NCI-H1105 (cell line): ENCODE results near the gene ARHGEF11.

Source experiments
- DNase-seq: peaks from one replicate; lab custom pipeline; 2025; lab: John Stamatoyannopoulos, UW

The ARHGEF11 gene

DNA sequence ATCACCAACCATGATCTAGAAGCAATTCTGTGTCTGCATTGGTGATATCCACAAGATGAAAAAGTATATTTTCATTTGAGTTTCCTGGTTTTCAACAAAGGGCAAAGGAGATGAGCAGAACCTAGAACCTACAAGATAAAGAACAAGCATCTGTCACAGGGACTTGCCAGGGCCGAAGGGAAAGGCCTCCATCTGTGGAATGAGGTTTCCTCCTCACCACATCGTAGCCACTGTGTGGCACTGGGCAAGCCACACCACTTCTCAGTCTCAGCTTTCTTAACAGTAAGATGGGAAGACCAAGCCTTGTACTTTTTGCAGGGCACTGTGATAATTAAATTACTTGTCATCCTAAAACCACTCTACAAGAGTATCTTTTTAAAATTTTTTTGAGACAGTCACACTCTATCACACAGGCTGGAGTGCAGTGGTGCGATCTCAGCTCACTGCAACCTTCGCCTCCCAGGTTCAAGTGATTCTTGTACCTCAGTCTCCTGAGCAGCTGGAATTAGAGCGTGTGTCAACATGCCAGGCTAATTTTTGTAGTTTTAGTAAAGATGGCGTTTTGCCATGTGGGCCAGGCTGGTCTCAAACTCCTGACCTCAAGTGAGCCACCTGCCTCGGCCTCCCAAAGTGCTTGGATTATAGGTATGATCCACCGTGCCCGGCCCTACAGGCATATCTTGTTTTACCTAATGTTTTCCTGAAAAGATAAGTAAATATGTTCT, 45.8 kb downstream of the ARHGEF11 start:
- DNase-seq, result no peak

DNA sequence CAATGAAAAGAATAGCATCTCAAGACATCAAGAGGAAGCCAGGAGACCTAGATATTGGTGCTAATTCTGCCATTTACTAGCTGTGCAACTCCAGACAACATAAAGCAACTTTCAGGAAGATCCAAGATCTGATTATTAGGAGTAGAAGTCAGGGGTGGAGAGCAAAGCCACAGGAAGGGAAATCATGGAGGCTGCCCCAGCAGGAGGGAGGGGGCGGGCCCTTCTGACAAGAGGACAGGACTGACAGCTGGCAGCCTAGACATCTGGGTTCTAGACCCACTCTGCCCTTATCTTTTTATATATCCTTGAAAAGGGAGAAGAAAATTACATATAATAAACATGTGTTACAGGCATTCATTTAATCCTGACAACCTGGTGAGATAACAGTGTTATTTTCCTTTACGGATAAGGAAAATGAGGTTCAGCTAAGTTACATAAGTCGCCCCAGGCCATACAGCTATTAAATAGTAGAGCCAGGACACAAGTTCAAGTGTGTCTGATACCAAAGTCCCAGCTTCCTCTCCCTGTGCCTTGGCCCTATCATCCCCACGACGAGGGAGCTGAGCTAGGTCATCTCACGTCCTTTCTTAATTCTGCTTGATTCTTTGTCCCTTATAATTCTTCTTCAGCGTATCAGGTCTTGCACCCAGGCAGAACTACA, 46.6 kb downstream of the ARHGEF11 start:
- no peak for DNase-seq

DNA sequence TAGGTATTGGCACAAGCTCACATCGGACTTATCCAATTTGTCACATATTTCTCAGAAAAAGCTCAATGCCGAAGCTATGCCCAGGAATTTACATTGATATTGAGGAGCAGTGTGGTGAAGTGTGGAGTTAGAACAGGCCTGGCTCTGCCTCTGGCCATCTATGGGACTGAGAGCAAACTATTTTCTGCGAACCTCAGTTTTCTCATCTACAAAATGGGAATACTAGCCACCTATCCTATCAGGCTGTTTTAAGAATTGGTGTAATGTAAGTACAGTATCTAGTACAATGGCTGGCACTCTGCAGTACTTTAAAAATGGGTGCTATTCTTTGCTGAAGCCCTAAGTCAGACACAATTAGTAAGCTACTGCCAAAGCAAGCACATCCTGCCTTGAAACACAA, 47.2 kb downstream of the ARHGEF11 start:
- no peak for DNase-seq

DNA sequence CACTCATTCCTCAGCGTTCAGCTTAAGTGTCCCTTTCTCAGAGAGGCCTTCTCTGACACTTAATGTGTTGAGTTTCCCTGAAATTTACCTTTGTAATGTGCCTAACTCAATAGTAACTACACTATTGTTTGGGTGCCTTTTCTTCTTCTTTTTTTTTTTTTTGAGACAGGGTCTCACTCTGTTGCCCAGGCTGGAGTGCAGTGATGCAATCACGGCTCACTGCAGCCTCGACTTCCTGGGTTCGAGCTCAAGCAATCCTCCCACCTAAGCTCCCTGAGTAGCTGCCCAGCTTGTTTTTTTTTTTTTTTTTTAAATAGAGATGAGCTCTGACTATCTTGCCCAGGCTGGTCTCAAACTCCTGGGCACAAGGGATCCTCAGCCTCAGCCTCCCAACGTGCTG, 50.1 kb downstream of the ARHGEF11 start:
- no peak for DNase-seq

DNA sequence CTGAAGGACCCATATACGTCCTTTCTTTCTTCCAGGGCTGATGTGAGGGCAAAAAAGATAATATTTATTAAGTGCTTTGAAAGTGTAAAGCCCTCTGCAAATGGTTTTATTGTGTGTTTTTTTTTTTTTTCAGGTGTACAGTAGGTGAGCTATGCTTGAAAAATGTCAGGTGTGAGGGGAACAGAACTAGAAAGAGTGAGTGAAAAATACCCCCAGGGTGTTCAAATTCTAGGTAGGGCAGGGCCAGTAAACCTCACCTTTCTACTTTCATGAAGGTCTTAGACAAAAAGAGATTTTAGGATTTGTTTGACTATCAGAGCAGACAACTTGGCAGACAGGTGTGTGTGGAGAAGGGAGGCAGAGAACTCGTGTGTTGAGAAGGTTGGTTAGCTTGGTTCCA, 51.3 kb downstream of the ARHGEF11 start:
- no peak for DNase-seq

DNA sequence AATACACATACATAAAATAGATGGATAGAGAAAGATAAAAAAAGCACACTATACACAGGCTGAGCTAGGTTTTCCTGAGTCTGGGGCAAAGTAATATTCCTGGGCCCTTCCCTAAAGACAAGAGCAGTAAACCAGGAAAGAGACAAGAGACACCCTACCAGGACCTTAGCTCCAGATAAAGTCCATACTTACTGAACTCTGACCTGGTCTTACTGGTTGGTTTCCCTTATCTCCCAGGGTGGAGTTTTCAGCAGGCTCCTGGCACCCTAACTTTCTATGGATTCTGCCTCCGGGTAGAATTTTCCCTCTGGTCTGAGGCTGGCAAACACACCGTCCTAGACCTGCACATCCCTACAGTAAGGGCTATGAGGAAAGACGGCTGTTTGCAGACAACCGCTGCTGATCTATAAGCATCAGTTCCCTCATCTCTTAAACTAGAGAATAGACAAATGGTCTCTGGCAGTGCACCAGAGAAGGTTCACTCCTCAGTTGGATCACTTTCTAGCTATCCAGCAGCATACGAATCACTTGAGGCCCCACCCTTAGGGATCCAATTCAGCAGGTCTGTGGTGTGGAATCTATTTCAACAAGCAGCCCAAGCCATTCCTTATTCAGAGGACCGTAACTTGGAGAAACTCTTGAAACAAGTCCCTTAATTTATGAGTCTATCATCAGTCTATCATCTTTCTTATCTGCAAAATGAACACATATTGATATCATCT, 52.0 kb downstream of the ARHGEF11 start:
- no peak for DNase-seq

DNA sequence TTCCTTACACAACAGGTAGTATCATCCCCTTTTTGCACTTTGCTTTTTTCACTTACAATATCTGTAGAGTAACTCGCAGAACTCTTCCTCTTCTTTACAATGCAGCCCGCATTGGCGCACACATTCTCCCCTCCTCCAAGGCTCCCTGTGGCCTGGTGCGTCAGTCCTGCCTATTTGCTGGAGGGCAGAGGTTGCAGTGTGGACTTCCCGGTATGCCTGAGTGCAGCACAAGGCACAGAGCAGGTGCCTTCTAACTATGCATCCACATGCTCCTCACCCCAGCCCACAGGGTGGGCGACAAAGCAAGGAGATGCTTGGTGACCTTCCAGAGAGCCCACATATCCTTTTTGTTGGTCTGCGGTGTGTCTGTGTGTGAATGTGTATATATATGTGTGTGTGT, 53.3 kb downstream of the ARHGEF11 start:
- no peak for DNase-seq

DNA sequence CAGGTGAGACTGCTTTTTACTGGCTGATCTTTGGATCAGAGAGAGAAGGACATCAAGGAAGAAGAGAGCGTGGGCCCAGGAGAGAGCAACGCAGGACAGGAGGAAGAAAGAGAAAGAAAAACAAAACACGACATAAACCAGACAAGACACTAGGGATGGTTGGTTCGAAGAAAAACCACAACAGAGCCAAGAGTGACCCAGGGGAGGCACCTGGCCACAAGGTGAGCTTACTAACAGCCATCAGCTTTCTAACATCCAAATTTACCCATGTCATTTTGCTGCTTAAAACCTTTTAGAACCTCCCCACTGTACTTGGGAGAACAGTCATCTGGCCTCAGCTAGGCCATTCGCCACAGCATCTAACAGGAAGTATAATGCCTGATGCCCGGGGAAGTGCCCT, 57.8 kb downstream of the ARHGEF11 start:
- DNase-seq, result no peak

DNA sequence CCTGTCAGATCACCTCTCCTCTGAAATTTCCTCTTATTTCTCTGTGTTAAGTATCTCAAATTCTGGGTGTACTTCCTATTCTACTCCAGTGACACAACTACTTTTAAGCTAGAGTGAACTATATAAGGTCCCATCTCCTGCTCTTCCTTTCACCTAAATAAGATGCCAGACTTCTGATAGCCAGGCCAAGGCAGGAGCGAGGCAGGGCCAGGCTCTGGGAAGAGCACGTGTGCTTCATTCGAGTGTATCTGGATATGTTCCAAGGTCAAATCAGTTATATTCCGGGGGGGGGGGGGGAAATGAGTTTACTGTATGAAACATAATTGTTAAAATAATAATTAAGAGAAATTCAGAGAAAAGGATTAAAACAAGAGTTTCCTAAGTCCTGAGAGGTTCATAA, 65.0 kb downstream of the ARHGEF11 start:
- DNase-seq, result no peak

DNA sequence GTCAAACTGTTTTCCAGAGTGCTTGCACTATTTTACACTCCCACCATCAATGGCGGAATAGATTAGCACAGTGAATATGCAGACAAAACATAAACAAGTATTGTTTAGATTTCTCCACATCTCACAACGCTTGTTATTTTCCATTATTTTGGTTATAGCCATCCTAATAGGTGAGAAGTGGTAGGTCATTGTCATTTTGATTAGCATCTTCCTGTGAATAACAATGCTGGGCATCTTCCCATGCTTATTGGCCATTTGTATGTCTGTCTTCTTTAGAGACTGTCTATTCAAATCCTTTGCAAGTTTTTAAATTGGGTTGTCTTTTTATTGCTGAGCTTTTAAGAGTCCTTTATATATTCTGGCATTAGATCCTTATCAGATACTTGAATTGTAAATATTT, 70.5 kb downstream of the ARHGEF11 start:
- no peak for DNase-seq

DNA sequence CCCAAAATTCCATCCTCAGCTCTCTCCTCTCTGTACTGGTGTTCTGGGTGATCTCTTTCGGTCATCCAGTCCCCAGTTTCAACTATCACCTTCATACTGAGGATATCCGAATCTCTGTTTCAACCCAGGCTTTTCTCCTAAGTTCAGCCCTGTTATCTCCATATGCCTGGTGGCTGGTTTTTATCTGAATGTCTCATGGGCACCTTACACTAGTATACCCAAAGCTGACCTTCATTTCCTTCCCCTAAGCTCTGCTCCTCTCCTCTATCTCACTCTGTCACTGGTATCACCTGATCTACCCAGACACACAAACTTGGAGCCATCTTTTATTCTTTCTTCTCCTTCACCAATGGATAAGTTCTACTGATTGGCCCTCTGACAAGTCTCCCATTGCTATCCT, 72.1 kb downstream of the ARHGEF11 start:
- no peak for DNase-seq

DNA sequence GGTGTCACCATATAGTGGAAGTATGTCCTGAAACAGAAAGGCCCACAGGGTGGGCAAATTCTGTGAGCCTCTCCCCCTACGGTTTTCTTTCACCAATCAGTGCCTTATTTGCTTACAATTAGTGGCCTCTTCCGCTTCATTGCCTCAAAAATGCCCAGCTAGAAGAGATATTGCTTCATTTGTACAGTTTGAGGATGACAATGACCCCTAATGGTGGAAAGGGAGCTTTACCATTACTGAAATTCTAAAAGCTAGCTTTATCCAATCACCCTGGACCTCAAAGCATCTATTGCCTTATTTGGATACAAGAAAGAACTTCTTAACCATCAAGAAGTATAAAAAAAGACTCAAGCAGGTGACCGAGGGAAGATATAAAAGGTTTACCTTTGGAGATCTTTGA, 75.5 kb downstream of the ARHGEF11 start:
- DNase-seq, result no peak

DNA sequence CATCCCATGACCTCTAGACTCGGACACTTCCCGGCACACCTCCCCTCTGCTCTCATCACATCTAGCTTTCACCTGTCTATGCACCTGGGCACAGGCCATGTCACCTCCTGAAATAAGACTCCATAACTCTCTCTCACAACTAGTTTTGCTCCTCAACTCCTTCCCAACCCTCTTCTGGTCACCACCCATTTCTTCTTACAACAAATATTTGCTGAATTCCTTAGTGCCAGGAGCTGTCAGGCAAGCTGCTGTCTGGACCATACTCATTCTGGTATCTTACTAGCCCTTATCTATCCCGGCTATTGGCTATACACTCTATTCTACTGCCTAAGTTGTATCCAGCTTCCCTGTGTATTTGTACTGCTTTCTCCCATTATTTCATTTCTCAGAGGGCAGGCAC, 76.0 kb downstream of the ARHGEF11 start:
- DNase-seq, result no peak

DNA sequence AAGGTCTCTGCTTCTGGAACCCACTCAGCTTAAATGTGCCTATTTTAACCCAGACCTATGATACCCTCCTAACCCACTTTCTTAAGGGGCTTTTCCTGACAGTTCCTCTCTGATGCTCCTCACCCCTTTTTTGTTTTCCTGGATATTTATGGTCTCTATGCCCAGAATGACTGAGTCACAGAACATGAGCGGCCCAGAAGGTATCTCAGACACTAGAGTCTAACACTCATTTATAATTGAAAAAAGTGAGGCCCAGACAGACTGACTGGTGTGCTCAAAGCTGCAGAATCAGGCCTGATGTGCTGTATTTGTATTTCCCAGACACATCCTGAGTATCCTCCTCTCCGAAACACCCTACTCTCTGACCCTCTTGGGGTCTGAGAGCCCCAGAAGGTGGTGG, 81.1 kb downstream of the ARHGEF11 start:
- DNase-seq, result no peak

DNA sequence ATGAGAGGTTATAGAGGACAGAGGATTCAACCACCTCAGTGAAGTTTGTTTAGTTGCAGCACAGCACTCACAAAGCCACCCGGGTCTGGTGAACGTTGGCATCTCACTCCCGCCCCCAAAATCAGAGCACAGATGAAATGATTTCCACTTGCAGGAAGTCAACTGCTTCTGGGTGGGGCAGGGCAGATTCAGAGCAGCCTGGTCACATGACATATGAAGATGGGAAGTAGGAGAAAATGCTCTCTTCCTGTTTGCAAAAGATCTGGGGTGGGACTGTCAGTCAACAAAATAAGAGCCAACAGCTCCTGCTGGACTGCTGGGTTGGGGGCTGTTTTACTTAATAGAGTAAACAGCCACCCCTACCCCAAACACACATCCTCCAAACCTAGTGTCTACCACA, 81.9 kb downstream of the ARHGEF11 start:
- no peak for DNase-seq

DNA sequence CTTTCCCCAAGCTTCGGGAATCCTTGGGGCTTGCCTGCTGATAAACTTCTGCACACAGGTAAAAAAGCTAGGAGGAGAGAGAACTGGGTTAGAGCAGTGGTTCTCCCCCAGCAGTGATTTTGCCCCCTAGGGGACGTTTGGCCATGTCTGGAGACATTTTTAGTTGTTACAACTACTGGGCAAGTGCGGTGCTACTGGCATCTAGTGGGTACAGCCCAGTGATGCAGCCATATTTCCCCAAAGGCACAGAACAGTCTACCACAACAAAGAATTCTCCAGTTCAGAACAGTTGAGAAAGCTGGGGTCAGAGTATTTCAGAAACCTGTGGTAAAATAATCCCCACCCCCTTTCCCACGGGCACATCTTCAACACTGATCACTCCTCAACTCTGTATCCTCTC, 83.8 kb downstream of the ARHGEF11 start:
- no peak for DNase-seq

DNA sequence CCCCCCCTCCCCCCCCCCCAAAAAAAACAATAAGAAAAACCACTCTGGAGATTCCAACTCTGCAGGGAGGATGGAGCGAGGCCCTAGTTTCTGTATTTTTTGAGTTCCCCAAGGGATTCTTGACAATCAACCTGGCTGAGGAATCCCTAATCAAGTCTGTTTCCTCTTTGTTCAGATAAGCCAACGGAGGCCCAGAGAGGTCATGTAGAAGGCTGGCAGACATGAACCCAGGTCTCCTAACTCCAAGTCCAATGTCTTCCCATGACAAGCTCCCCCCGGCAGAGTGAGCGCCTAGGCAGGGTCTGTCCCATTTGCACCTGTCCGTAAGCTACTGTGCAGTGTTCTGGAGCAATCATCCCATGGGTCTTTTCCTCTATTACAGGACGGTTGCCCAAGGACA, 85.6 kb downstream of the ARHGEF11 start:
- no peak for DNase-seq

DNA sequence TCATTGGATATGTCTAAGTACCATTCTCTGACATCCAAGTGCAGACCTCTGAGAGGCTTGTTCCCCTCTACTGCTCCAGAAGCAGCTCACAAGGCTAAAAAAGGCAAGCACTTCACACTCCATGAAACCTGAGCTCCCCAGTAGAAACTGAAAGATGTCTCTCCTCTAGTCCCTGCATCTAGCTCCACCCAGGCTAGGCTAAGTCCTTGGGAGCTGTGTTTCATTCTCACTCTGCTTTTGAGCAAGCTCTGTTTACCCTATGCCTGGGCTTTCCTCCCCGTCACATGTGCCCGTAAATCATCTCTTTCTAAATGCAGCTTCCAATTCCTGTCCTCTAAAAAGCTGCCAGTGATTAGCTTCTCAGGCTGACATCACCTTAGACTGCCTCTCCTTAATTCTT, 86.1 kb downstream of the ARHGEF11 start:
- DNase-seq, result no peak

DNA sequence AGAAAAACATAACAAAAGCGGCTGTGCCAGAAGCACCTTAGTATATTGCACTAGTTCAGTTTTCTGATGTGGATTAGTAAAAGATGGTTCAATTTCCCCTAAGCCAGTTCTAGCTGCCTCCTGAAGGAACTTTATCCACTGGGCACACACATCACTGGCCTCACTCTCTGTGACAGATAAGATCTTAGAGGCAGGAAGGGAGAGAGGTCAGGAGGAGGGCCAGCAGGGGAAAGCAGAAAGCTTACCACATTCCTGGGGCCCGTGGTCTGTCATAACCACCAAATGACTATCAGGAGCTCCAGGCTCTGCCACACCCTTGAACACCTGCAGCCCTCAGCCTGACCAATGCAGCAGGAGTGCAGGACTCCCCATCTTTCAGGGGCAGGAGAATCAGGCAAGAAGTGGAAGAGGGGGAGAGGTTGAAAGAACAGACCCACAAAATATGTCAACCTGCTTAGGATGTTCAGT, 87.3 kb downstream of the ARHGEF11 start:
- no peak for DNase-seq

DNA sequence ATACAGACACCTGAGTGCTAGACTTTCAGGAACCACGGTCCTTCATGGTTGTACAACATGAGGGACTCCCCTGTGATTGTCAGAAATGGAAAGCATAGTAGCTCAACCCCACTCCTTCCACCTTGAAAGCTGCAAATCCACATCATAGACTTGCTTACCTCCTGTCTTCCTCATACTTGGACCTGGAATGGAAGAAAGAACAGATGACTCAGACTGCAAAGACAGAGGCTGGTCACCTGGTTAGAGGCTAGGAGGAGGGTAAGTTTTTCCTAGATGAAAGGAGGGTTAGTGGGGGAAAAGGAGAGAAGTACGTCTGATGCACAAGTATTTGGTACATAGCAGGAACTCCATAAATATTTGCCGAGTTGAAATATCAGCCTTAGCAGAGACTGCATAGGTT, 87.9 kb downstream of the ARHGEF11 start:
- DNase-seq, result no peak

DNA sequence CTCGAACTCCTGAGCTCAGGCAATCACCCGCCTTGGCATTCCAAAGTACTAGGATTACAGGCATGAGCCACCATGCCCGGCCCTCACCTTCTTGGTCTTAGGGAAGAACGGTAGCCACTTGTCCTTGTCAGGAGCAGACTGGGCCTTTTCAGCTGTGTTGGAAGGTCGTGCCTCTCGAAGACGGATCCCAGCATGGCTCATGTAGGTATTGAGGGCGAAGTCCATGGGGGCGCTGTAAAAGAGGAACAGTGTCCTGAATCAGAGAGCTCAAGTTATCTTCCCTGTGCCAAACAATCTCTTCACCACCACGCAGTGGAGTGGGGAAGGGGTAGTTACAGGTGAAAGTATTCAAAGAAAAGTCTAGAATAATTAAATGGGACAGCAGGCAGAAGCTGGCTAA, 89.2 kb downstream of the ARHGEF11 start:
- no peak for DNase-seq

DNA sequence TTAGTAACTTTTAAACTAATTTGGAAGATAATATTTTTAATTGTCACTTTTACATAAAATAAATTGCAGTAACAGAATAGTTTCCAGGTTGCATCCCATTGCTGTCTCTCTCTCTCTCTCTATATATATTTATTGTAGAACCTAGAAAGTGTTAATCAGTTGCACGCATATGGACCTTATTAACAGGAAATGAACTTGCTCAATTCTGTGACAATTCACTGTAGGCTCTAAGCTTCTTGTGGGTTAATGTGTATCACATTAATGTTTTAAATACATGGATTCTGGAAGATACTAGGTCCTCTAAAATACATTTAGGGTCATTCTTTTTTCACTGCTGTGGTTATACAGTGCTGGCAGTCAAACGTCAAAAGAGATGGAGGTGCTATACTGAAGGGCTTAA, 92.0 kb downstream of the ARHGEF11 start:
- no peak for DNase-seq

DNA sequence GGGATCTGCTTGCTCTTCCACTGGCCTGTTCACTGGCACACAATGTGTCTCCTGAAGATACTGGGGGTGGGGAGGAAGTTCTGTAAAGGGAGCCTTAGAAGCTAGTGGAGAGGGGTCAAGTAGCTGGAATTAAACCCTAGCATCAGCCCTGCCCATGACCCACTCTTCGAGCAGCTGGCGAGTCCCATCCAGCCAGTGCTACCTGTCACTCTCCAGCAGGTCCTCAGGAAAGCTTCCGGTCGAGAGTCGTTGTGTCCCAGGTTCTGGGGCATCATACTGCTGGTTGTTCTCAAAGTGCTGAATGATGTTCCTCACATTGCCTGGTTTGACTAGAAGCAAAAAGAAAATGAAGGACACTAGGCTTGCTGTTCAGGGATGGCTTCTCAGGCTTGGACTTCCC, 94.2 kb downstream of the ARHGEF11 start:
- no peak for DNase-seq
